ENCODE results near the gene PHLPP1.

GRCh38 chr18:62810682-62811081, 95.3 kb downstream of the PHLPP1 start:
- TF ChIP-seq, protein P1, sequence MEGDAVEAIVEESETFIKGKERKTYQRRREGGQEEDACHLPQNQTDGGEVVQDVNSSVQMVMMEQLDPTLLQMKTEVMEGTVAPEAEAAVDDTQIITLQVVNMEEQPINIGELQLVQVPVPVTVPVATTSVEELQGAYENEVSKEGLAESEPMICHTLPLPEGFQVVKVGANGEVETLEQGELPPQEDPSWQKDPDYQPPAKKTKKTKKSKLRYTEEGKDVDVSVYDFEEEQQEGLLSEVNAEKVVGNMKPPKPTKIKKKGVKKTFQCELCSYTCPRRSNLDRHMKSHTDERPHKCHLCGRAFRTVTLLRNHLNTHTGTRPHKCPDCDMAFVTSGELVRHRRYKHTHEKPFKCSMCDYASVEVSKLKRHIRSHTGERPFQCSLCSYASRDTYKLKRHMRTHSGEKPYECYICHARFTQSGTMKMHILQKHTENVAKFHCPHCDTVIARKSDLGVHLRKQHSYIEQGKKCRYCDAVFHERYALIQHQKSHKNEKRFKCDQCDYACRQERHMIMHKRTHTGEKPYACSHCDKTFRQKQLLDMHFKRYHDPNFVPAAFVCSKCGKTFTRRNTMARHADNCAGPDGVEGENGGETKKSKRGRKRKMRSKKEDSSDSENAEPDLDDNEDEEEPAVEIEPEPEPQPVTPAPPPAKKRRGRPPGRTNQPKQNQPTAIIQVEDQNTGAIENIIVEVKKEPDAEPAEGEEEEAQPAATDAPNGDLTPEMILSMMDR (IDR thresholded peaks at IDR 0.05), result no peak
- TF ChIP-seq POLR2A (IDR thresholded peaks at IDR 0.05) (no peak), EP300 (IDR thresholded peaks at IDR 0.05) (no peak)

All from stomach (tissue), 4 donors.